K562 (cell line): Measurements from ENCODE around the gene VAC14. TPM values are rescaled to one million over a fixed set of nuclear protein-coding genes. Genes with fewer than 3 reads are reported as not detected.
A peak's percentile ranks its signal among the peaks of the same experiment; 100 is the strongest.

Experiments used
- ATAC-seq: fragments of 200-7000 bp; cut with Tn5 transposase; 3 replicates; pipeline ENCODE4 v1.9.1; 2020; ENCODE audit warnings: moderate library complexity
- BruUV-seq: library from RNA; stranded (reverse); fragments of 400-500 nt; replicated peaks from 2 replicates; lab custom pipeline; 2021; lab: Mats Ljungman, UMichigan
- CTCF ChIA-PET: fragments of 300-600 bp; formaldehyde crosslinking; extraction: SDS; loops from one replicate; lab custom pipeline; 2021; ENCODE audit warnings: low intra/inter-chr PET ratio; lab: Yijun Ruan, JAX
- POLR2A ChIA-PET: fragments of 300-600, 350-650 bp; sonication (Branson Sonifier 250); formaldehyde crosslinking; extraction: SDS; loops from one replicate; lab custom pipeline; 2021; ENCODE audit warnings: antibody characterized with exemption, inconsistent platforms; lab: Yijun Ruan, JAX
- DNase-seq, 4 experiments: peaks; one replicate each; pipeline versions ENCODE4 v3.0.0 to v3.0.0-alpha.2; 2011 to 2018; ENCODE audit warnings: low spot score in 3 of 4, mixed read lengths in 3 of 4; ENCODE audit errors: extremely low read depth in 1 of 4
- FAIRE-seq: peaks from 2 replicates; lab custom pipeline; 2011; peaks lifted over from hg19 to GRCh38; lab: Jason Lieb, UNC
- H2AFZ ChIP-seq: 2 replicates; pipeline ENCODE4 v1.6.0; 2011; ENCODE audit warnings: low read depth, low read length, control low read depth, inconsistent platforms
- H3K27ac ChIP-seq: fragments of 200-600 bp; 3 replicates; pipeline ENCODE4 v1.8.0; 2011; ENCODE audit warnings: low read depth, mild to moderate bottlenecking, control low read depth, inconsistent platforms, low read length, moderate library complexity, mixed read lengths; ENCODE audit errors: extremely low read depth
- H3K27me3 ChIP-seq, 2 experiments: fragments of 300-600 bp in 1 of 2; 2 replicates in 1 of 2; 3 replicates in 1 of 2; pipeline versions ENCODE4 v1.6.0 to v1.8.0; 2011; ENCODE audit warnings: inconsistent platforms in 2 of 2, low read length in 2 of 2, mild to moderate bottlenecking in 1 of 2, mixed read lengths in 1 of 2, moderate library complexity in 1 of 2; ENCODE audit not compliant: control insufficient read depth in 2 of 2, insufficient read depth in 2 of 2
- H3K36me3 ChIP-seq: fragments of 300-600 bp; 3 replicates; pipeline ENCODE4 v1.8.0; 2011; ENCODE audit warnings: mild to moderate bottlenecking, low read length, inconsistent platforms; ENCODE audit not compliant: control insufficient read depth, insufficient read depth
- H3K4me1 ChIP-seq, 2 experiments: fragments of 200-600 bp in 1 of 2; replicated peaks in 1 of 2; 2 replicates in 1 of 2; 3 replicates in 1 of 2; pipeline versions ENCODE4 v1.5.1 to v1.8.0; 2011; ENCODE audit warnings: inconsistent platforms in 2 of 2, low read length in 2 of 2, mild to moderate bottlenecking in 1 of 2, mixed read lengths in 1 of 2, moderate library complexity in 1 of 2; ENCODE audit not compliant: control insufficient read depth in 2 of 2, insufficient read depth in 2 of 2
- H3K4me2 ChIP-seq: 2 replicates; pipeline ENCODE4 v1.6.1; 2011; ENCODE audit warnings: low read length, control low read depth, inconsistent platforms, mixed read lengths; ENCODE audit not compliant: insufficient read depth
- H3K4me3 ChIP-seq: fragments of 200-600 bp; sonication (generic), shearing (Covaris generic); 2 replicates; pipeline ENCODE4 v1.5.1; 2016; ENCODE audit warnings: control low read depth, inconsistent platforms
- H3K79me2 ChIP-seq: fragments of 200-600 bp; 3 replicates; pipeline ENCODE4 v1.8.0; 2011; ENCODE audit warnings: low read length, inconsistent platforms; ENCODE audit not compliant: control insufficient read depth, insufficient read depth
- H3K9ac ChIP-seq, 2 experiments: 2 replicates each; pipeline versions ENCODE4 v1.6.0 to v1.6.1; 2011; ENCODE audit warnings: low read depth in 2 of 2, low read length in 2 of 2, control low read depth in 1 of 2, inconsistent platforms in 1 of 2, mild to moderate bottlenecking in 1 of 2, mixed read lengths in 1 of 2; ENCODE audit not compliant: insufficient read depth in 1 of 2
- H3K9me1 ChIP-seq: one replicate; pipeline ENCODE4 v1.6.0; 2011; ENCODE audit warnings: inconsistent platforms, mild to moderate bottlenecking, low read length, moderate library complexity; ENCODE audit not compliant: control insufficient read depth, insufficient read depth
- H3K9me3 ChIP-seq: replicated peaks from 2 replicates; pipeline ENCODE4 v1.5.1; 2011; ENCODE audit warnings: low read depth, low read length, inconsistent platforms; ENCODE audit not compliant: control insufficient read depth, insufficient read depth
- H4K20me1 ChIP-seq: replicated peaks from 2 replicates; pipeline ENCODE4 v1.6.1; 2011; ENCODE audit warnings: low read length, inconsistent platforms, mixed read lengths; ENCODE audit not compliant: control insufficient read depth, insufficient read depth
- POLR2G ChIP-seq: fragments of 200-400 bp; formaldehyde crosslinking; IDR thresholded peaks from 2 replicates; pipeline ENCODE4 v1.6.1; 2017; ENCODE audit warnings: low read depth, mild to moderate bottlenecking, antibody characterized with exemption, low read length, moderate library complexity
- USF1 ChIP-seq: sonication (generic); formaldehyde crosslinking; IDR thresholded peaks from 2 replicates; pipeline ENCODE4 v1.9.0; 2022; ENCODE audit warnings: mild to moderate bottlenecking, missing genetic modification reagents
- WGBS: fragments of 100-300 bp; shearing (Covaris generic); methylation state at CpG from one replicate; pipeline ENCODE4 v1.1.6; 2016; ENCODE audit warnings: low coverage, mixed read lengths; ENCODE audit not compliant: insufficient coverage; ENCODE audit errors: missing lambda C conversion rate; 5-methylcytosine and 5-hydroxymethylcytosine counted together
- in situ Hi-C: fragments of 300-500 bp; cut with MboI; formaldehyde crosslinking; loops from 4 replicates; pipeline ENCODE4 v1.15.0; 2018; ENCODE audit warnings: inconsistent platforms, mixed read lengths
- intact Hi-C: fragments of 100-400 bp; cut with micrococcal nuclease; formaldehyde crosslinking; loops from 2 replicates; pipeline ENCODE4 v1.14.2; 2022
- polyA plus RNA-seq, 8 experiments: library from polyadenylated mRNA; depleted of rRNA in 4 of 8; stranded (reverse) in 5 of 8; unstranded in 3 of 8; fragments of >200 nt; fragmentation: Nextera tagmentation in 2 of 8; fragmentation: Illumina TruSeq in 1 of 8; extraction: Ambion mirVana in 2 of 8; extraction: Trizol in 1 of 8; gene quantifications; 2 replicates each; pipeline versions ENCODE4 v1.2.1 to v1.2.3, GENCODE V29; 2011 to 2014; ENCODE audit warnings: inconsistent platforms in 1 of 8, missing spikeins in 1 of 8
- total RNA-seq, 7 experiments: library from RNA; depleted of rRNA in 6 of 7; stranded (reverse); fragments of >200 nt in 6 of 7; fragmentation: Illumina TruSeq in 2 of 7; extraction: Trizol in 2 of 7; gene quantifications; 2 replicates each; pipeline versions ENCODE4 v1.2.1 to v1.2.3, GENCODE V29; 2011 to 2021; ENCODE audit warnings: low replicate concordance in 1 of 7

The VAC14 gene
- total and polyA plus RNA-seq, 9 of the 15 experiments (the other 6 are each of a cell fraction or from before 2014, with no cell fraction given) = 1.3 to 41.6 (median 26.6) TPM

- H3K79me2 ChIP-seq = peaks cover 49% of the 10 kb centered on the region
- peaks cover 12% of the 10 kb centered on the region; the same call in 1 of the 2 replicates for H4K20me1 ChIP-seq
- no peak overlapping the region for H3K4me3 ChIP-seq
- ChIA-PET CTCF (interaction anchor here (0.9 kb wide), 1 partner anchor 89 kb away, joined by 4 read pairs; no protein-coding TSS in a partner anchor), POLR2A (interaction anchor here (1.1 kb wide), 1 partner anchor 56 kb away, joined by 3 read pairs; no protein-coding TSS in a partner anchor)
- no peak overlapping the region for H3K27ac ChIP-seq
- no peaks in the 10 kb centered on the region for H3K9me3 ChIP-seq
- H3K36me3 ChIP-seq = peaks cover 71% of the 10 kb centered on the region; the same call in 2 of the 3 replicates
- no peaks in the 10 kb centered on the region for H3K27me3 ChIP-seq
- no peak overlapping the region for H3K4me2 ChIP-seq
- BruUV-seq = no TSS peak
- DNase-seq (no peak), FAIRE-seq (no peak), ATAC-seq (no peak)
- H3K9me1 ChIP-seq = no peaks in the 10 kb centered on the region
- intact Hi-C loops (no loop called here), in situ Hi-C loops (no loop called here)
- peak; percentile 40; the same call in 1 of the 2 replicates for TF ChIP-seq POLR2G
- TF ChIP-seq USF1 (CRISPR knock-in tag) = no peak
- WGBS = 89% methylated on average over 11 of the region's 13 CpGs
- H3K4me1 ChIP-seq = peaks cover 9 to 68% of the 10 kb centered on the region in 2 experiments
- H2AFZ ChIP-seq = no peak overlapping the region
- H3K9ac ChIP-seq = peak overlapping the region in 1 of 2 experiments; percentile 68; a peak in 2 of 4 replicates
These were observed 119.3 kb downstream of the VAC14 start for GRCh38 chr16:70681382-70682238.
